ENCODE measurements around the gene SERPINB10. TPM values are rescaled to one million over a fixed set of nuclear protein-coding genes. Genes with fewer than 3 reads are reported as not detected.
A peak's percentile ranks its signal among the peaks of the same experiment; 100 is the strongest.

Gene SERPINB10
- total RNA-seq, 1 donor from 2014 or later: not detected

DNA sequence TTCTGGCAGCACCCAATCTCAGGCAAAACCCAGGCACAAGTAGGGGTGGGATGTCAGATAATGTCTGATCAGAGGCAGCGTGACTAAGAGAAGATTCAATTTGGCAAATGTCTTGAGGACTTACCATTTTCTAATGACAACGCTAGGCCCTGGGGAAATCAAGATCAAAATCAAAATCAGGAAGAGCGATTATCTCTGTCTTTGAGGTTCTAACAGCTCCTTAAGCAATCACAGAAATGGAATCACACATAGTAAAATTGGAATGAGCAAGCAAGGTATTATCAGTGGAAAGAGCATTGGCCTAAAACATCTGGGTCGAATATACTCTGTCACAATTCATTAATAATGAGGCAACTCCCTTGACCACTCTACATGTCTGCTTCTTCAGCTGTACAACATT lies 28.8 kb upstream of the SERPINB10 start:
- peaks cover 1% of the 10 kb centered on the region for H3K9me3 Mint-ChIP-seq (ENCODE audit: unreplicated experiment)
- H3K27ac Mint-ChIP-seq (ENCODE audit: unreplicated experiment): no peak overlapping the region

DNA sequence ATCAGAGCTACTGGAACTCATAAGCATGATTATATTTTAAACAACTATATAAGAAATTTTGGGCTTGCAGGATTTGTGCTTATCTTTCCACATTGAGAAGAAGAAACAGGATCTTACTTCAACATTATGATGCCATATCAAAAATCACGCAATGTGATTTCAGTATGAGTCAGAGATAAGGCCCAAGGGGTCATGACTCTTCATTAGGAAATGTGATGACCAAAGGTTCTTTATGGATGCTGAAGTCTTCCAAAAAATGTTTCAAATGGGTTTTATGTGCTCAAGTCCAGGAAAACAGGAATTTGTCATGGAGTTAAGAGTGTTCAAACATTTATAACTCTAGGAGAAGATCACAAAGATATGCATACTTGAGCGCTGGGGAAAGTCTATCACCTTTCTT lies 28.0 kb upstream of the SERPINB10 start:
- no peak overlapping the region for H3K9ac ChIP-seq (ENCODE audit: low read length)
- H3K27ac ChIP-seq (ENCODE audit: low read depth, low read length): no peak overlapping the region
- H3K79me2 ChIP-seq (ENCODE audit: insufficient read depth, low read length): no peaks in the 10 kb centered on the region
- H3K4me1 ChIP-seq (ENCODE audit: insufficient read depth, low read length): peaks cover 14% of the 10 kb centered on the region
- H3K9me3 ChIP-seq (ENCODE audit: insufficient read depth, low read depth, low read length): no peaks in the 10 kb centered on the region
- no peak overlapping the region for H3K4me3 Mint-ChIP-seq (ENCODE audit: unreplicated experiment)
- H4K20me1 ChIP-seq (ENCODE audit: insufficient read depth, low read length): no peaks in the 10 kb centered on the region
- H3K36me3 Mint-ChIP-seq (ENCODE audit: low read depth, unreplicated experiment): no peaks in the 10 kb centered on the region
- H3K4me3 ChIP-seq (ENCODE audit: insufficient read depth, low read depth, low read length): no peak overlapping the region
- peaks cover 1% of the 10 kb centered on the region for H3K9me3 Mint-ChIP-seq (ENCODE audit: unreplicated experiment)
- FAIRE-seq (peak; percentile 32), DNase-seq (ENCODE audit: low read depth) (peak; percentile 7)
- H3K4me1 Mint-ChIP-seq (ENCODE audit: low read depth, unreplicated experiment): peaks cover 23% of the 10 kb centered on the region
- no peak overlapping the region for H3K4me2 ChIP-seq (ENCODE audit: low read length)
- no peak overlapping the region for H2AFZ ChIP-seq (ENCODE audit: low read depth, low read length)
- H3K36me3 ChIP-seq (ENCODE audit: insufficient read depth, low read length): no peaks in the 10 kb centered on the region
- H3K27ac Mint-ChIP-seq (ENCODE audit: unreplicated experiment): no peak overlapping the region
- H3K27me3 ChIP-seq (ENCODE audit: insufficient read depth, low read length): no peaks in the 10 kb centered on the region
- no peak for TF ChIP-seq EZH2 (IDR thresholded peaks at IDR 0.05; ENCODE audit: insufficient read depth, low read length)
- TF ChIP-seq, protein P1, sequence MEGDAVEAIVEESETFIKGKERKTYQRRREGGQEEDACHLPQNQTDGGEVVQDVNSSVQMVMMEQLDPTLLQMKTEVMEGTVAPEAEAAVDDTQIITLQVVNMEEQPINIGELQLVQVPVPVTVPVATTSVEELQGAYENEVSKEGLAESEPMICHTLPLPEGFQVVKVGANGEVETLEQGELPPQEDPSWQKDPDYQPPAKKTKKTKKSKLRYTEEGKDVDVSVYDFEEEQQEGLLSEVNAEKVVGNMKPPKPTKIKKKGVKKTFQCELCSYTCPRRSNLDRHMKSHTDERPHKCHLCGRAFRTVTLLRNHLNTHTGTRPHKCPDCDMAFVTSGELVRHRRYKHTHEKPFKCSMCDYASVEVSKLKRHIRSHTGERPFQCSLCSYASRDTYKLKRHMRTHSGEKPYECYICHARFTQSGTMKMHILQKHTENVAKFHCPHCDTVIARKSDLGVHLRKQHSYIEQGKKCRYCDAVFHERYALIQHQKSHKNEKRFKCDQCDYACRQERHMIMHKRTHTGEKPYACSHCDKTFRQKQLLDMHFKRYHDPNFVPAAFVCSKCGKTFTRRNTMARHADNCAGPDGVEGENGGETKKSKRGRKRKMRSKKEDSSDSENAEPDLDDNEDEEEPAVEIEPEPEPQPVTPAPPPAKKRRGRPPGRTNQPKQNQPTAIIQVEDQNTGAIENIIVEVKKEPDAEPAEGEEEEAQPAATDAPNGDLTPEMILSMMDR (IDR thresholded peaks at IDR 0.05; ENCODE audit: insufficient read depth, low read depth, low read length): no peak
- H3K27me3 Mint-ChIP-seq (ENCODE audit: low read depth, unreplicated experiment): no peaks in the 10 kb centered on the region

More for the DNA sequence above, 28.8 kb upstream of the SERPINB10 start:
- Histone ChIP-seq H3K9ac (ENCODE audit: low read length) (no peak overlapping the region), H3K27ac (ENCODE audit: low read depth, low read length) (no peak overlapping the region), H3K9me3 (ENCODE audit: insufficient read depth, low read depth, low read length) (no peaks in the 10 kb centered on the region), H3K4me1 (ENCODE audit: insufficient read depth, low read length) (peaks cover 14% of the 10 kb centered on the region), H4K20me1 (ENCODE audit: insufficient read depth, low read length) (no peaks in the 10 kb centered on the region), H3K4me3 (ENCODE audit: insufficient read depth, low read depth, low read length) (no peak overlapping the region), H3K27me3 (ENCODE audit: insufficient read depth, low read length) (no peaks in the 10 kb centered on the region), H3K36me3 (ENCODE audit: insufficient read depth, low read length) (no peaks in the 10 kb centered on the region), H2AFZ (ENCODE audit: low read depth, low read length) (no peak overlapping the region), H3K4me2 (ENCODE audit: low read length) (no peak overlapping the region), H3K79me2 (ENCODE audit: insufficient read depth, low read length) (no peaks in the 10 kb centered on the region)
- FAIRE-seq (no peak), DNase-seq (ENCODE audit: low read depth) (no peak)
- no peak overlapping the region for H3K4me3 Mint-ChIP-seq (ENCODE audit: unreplicated experiment)
- H3K27me3 Mint-ChIP-seq (ENCODE audit: low read depth, unreplicated experiment): no peaks in the 10 kb centered on the region
- H3K36me3 Mint-ChIP-seq (ENCODE audit: low read depth, unreplicated experiment): no peaks in the 10 kb centered on the region
- no peak for TF ChIP-seq EZH2 (IDR thresholded peaks at IDR 0.05; ENCODE audit: insufficient read depth, low read length)
- TF ChIP-seq, protein P1 (IDR thresholded peaks at IDR 0.05; ENCODE audit: insufficient read depth, low read depth, low read length): no peak
- H3K4me1 Mint-ChIP-seq (ENCODE audit: low read depth, unreplicated experiment): peaks cover 20% of the 10 kb centered on the region

DNA sequence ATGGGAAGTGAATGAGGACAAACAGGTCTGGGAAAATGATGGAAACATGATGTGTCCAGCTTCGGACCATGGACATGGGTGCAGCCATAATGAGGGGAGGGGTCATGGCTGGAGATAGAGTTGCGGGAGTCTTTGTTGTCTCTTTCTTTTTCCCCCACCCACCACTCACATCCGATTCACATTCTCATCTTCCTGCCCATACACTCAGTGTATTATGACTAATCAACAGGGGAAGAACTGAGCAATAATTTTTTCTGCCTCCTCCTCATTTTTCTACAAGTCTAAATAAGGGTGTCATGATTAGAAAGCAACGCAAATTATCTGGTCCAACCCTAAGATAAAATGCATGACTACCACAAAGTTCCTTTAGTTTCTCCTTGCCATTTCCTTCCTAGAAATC lies 25.9 kb upstream of the SERPINB10 start:
- Histone ChIP-seq H3K9me3 (ENCODE audit: insufficient read depth, low read depth, low read length) (no peaks in the 10 kb centered on the region), H3K27me3 (ENCODE audit: insufficient read depth, low read length) (no peaks in the 10 kb centered on the region), H3K4me3 (ENCODE audit: insufficient read depth, low read depth, low read length) (no peak overlapping the region), H3K79me2 (ENCODE audit: insufficient read depth, low read length) (no peaks in the 10 kb centered on the region), H3K27ac (ENCODE audit: low read depth, low read length) (peak overlapping the region; percentile 66), H3K4me2 (ENCODE audit: low read length) (peak overlapping the region; percentile 33), H3K36me3 (ENCODE audit: insufficient read depth, low read length) (no peaks in the 10 kb centered on the region), H2AFZ (ENCODE audit: low read depth, low read length) (no peak overlapping the region), H4K20me1 (ENCODE audit: insufficient read depth, low read length) (no peaks in the 10 kb centered on the region), H3K4me1 (ENCODE audit: insufficient read depth, low read length) (peaks cover 14% of the 10 kb centered on the region), H3K9ac (ENCODE audit: low read length) (no peak overlapping the region)
- peaks cover 2% of the 10 kb centered on the region for H3K9me3 Mint-ChIP-seq (ENCODE audit: unreplicated experiment)
- no peak overlapping the region for H3K4me3 Mint-ChIP-seq (ENCODE audit: unreplicated experiment)
- peak; percentile 39 for DNase-seq (ENCODE audit: low read depth)
- TF ChIP-seq EZH2 (IDR thresholded peaks at IDR 0.05; ENCODE audit: insufficient read depth, low read length): no peak
- H3K27ac Mint-ChIP-seq (ENCODE audit: unreplicated experiment): peak overlapping the region; percentile 83
- peaks cover 23% of the 10 kb centered on the region for H3K4me1 Mint-ChIP-seq (ENCODE audit: low read depth, unreplicated experiment)
- peak; percentile 58 for FAIRE-seq
- no peaks in the 10 kb centered on the region for H3K27me3 Mint-ChIP-seq (ENCODE audit: low read depth, unreplicated experiment)
- no peaks in the 10 kb centered on the region for H3K36me3 Mint-ChIP-seq (ENCODE audit: low read depth, unreplicated experiment)
